Astrocyte of the cerebellum (primary cell): ENCODE data around the gene TEX44.

ENCODE experiments used
- DNase-seq: peaks from one replicate; pipeline ENCODE4 v3.0.0-alpha.2; 2011; ENCODE audit warnings: low read depth
- H3K4me3 ChIP-seq: 2 replicates; pipeline ENCODE4 v1.5.1; 2011; ENCODE audit warnings: mild to moderate bottlenecking, low read depth, low read length, moderate library complexity
- CTCF ChIP-seq: IDR thresholded peaks from 2 replicates; pipeline ENCODE4 v1.5.1; 2012; ENCODE audit warnings: low read length, low read depth, moderate library complexity, mild to moderate bottlenecking; ENCODE audit errors: missing control alignments
- in situ Hi-C: cut with HindIII; loops from 2 replicates; pipeline ENCODE4 v1.10.0; 2017; ENCODE audit warnings: low sequenced_read_pairs

Gene TEX44

DNA sequence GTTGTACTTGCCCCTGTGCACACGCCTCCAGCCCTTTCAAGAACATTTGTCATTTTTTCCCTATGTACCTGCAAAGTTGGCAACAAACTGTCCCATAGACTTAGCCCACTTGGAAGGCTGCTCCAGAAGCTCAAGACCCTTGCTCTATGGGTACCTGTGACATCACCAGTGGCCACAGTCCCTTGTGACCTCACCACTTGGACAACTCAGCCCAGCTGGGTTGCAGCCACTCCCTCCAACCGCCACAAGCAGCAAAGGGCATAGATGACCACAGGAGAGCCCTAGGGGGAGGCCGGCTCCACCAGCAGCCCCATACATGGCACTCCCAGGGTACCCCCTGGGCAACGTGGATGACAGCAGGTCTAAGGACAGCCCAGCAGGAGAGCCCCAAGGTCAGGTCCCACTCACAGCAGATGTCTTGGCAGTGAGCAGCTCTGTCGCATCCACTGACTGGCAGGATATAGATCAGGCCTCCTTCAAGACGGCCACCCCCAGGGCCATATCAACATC is at the start of gene TEX44:
Gene TEX44 (plus strand): TSS at position 229 of the 510 bp plus-strand sequence. CDS start 88 bp downstream, at position 317.
- in situ Hi-C loops, result no loop called here
- no peak within 1 kb of the TSS for H3K4me3 ChIP-seq
- TF ChIP-seq CTCF, result no peak
- no peak for DNase-seq

DNA sequence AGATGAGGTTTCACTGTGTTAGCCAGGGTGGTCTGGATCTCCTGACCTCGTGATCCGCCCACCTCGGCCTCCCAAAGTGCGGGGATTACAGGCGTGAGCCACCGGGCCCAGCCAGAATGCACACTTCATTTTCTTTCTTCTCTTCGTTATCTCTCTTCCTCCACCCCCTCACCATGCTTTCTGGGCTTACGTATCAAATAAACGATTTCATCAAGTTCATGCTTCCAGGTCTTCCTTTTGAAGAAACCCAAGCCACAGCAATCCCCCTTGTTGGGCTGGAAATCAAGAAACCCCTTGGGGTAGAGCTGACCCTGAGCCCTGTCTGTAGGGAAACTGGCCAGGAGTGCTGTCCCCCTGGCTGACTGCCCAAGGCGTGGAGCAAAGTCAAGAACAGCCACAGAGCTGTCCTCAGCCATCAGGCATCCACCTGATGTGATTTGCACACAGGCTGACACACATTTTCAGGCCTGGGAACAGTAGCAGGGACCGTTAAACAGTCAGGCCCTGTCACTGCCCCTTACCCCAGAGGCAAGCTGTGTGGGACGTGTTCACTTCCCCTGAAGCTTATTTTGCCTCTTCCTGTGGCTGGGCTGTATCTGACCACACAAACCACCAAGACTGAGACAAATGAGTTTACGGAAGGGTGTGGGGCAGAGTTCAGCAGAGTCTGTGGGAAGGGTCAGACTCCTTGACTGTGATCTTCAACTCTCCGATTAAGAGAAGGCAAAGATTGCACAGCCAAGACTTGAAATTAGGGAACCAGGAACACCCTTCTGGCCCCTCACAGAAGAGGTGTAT is 47.4 kb upstream of the TEX44 start:
- no peak for TF ChIP-seq CTCF
- in situ Hi-C loops, result no loop called here
- no peak overlapping the region for H3K4me3 ChIP-seq
- peak; percentile 39 for DNase-seq

- in situ Hi-C loops, result no loop called here
- no peak for DNase-seq
- H3K4me3 ChIP-seq, result no peak overlapping the region
- TF ChIP-seq CTCF, result no peak
Observed at GRCh38 chr2:231546014-231546715, 46.5 kb upstream of the TEX44 start.

- in situ Hi-C loops, result no loop called here
- no peak for TF ChIP-seq CTCF
- H3K4me3 ChIP-seq, result no peak overlapping the region
- DNase-seq, result no peak
Observed at GRCh38 chr2:231547315-231548110, 45.2 kb upstream of the TEX44 start.

GRCh38 chr2:231548752-231549151 is 43.9 kb upstream of the TEX44 start:
- in situ Hi-C loops, result no loop called here
- no peak for DNase-seq
- no peak overlapping the region for H3K4me3 ChIP-seq
- TF ChIP-seq CTCF, result no peak

- no peak overlapping the region for H3K4me3 ChIP-seq
- in situ Hi-C loops, result no loop called here
- no peak for DNase-seq
- TF ChIP-seq CTCF, result no peak
Observed at GRCh38 chr2:231549446-231550239, 43.0 kb upstream of the TEX44 start.
